A549 (cell line): ENCODE data around the gene POP5.
A peak's percentile ranks its signal among the peaks of the same experiment; 100 is the strongest.

Experiments
- BHLHE40 ChIP-seq: IDR thresholded peaks from 2 replicates; pipeline ENCODE4 v1.6.1; 2012; ENCODE audit warnings: low read depth, low read length, inconsistent platforms
- CEBPB ChIP-seq, 2 experiments: fragments of >200 bp in 1 of 2; sonication (Bioruptor Twin) in 1 of 2; formaldehyde crosslinking in 1 of 2; IDR thresholded peaks; 2 replicates each; pipeline ENCODE4 v1.6.1; 2012 to 2016
- CTCF ChIP-seq: fragments of >200 bp; sonication (Bioruptor Twin); formaldehyde crosslinking; IDR thresholded peaks from 3 replicates; pipeline ENCODE4 v1.5.1; 2016
- JUN ChIP-seq, 2 experiments: fragments of >200 bp; sonication (Bioruptor Twin); formaldehyde crosslinking; IDR thresholded peaks; 2 replicates in 1 of 2; 3 replicates in 1 of 2; pipeline ENCODE4 v1.6.1; 2016 to 2017
- MAZ ChIP-seq: fragments of 150-350 bp; IDR thresholded peaks from 2 replicates; pipeline ENCODE4 v1.6.1; 2014; ENCODE audit warnings: antibody characterized with exemption, low read depth, low read length, borderline replicate concordance
- PBX3 ChIP-seq: IDR thresholded peaks from 2 replicates; pipeline ENCODE4 v1.6.1; 2012
- RNF2 ChIP-seq: fragments of 200-600 bp; sonication (generic); IDR thresholded peaks from 2 replicates; pipeline ENCODE4 v1.6.1; 2016; ENCODE audit warnings: low read depth, mild to moderate bottlenecking, antibody characterized with exemption, moderate library complexity, borderline replicate concordance
- SMC3 ChIP-seq: fragments of >200 bp; sonication (Bioruptor Twin); formaldehyde crosslinking; IDR thresholded peaks from 3 replicates; pipeline ENCODE4 v1.6.1; 2018; ENCODE audit warnings: inconsistent platforms
- SREBF2 ChIP-seq: fragments of 450-650 bp; IDR thresholded peaks from 2 replicates; pipeline ENCODE4 v1.6.1; 2014; ENCODE audit warnings: mild to moderate bottlenecking, moderate library complexity
- TP53 ChIP-seq: fragments of 250-450 bp; sonication (Bioruptor Pico); IDR thresholded peaks from 2 replicates; pipeline ENCODE4 v1.5.0; 2021; ENCODE audit warnings: mild to moderate bottlenecking, moderate library complexity

GRCh38 chr12:120528861-120529525 is 52.2 kb downstream of the POP5 start, which contains the start of gene COQ5:
- TF ChIP-seq CTCF = no peak
- TF ChIP-seq SREBF2 = no peak
- peak; percentile 85 to 97 for TF ChIP-seq CEBPB (IDR thresholded peaks at IDR 0.05)
- peak; percentile 45; the same call in 1 of the 2 replicates for TF ChIP-seq TP53
- TF ChIP-seq MAZ = no peak
- no peak for TF ChIP-seq RNF2
- TF ChIP-seq PBX3 = 0 out of 2 replicates have a peak, but pooled peaks have one; percentile 66
- no peak for TF ChIP-seq BHLHE40
- TF ChIP-seq SMC3 = no peak
- TF ChIP-seq JUN (IDR thresholded peaks at IDR 0.05) = peak; percentile 81 to 90; a peak in 4 of 5 replicates
